ENCODE measurements around the gene CHRM3.
"Not testable (repeated sequence)": the region's sequence is repeated elsewhere in the genome, so short reads cannot be mapped to it uniquely, and the experiment has no call there.

Gene CHRM3

DNA sequence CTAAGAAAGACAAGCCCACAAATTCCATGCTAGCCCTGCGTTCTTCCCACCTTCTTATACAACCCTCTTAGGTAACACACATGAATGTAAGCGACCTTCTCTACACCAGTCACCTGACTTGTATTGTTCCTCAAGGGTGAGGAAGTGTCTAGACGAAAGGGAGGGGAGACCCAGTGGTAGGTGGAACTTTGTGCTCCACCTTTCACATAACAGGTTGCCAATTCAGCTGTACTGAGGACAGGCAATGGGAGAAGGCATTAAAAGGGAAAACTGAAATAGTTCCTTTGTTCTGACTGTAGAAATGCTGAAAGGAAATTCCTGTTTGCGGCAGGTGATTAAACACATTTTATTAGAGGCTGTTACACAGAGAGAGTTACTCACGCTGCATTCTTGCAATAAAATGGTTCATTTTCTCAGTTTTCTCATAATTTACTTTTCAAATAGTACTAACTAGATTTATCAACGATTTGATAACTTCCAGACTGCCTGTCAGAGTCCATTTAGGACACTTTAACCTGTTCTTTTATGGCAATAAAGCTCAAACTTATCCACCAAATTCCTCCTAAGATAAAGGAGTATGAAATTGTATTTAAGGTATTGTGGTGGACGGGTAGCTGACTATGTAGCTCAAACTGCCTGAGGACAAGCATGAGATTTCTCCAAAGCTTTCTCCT is 17.8 kb upstream of the CHRM3 start:
- Histone ChIP-seq H3K18ac (ENCODE audit: low read length) (no peak overlapping the region), H2BK15ac (replicated peaks; ENCODE audit: low read depth) (no peak overlapping the region), H3K27ac (ENCODE audit: low read depth, low read length) (no peak overlapping the region), H3K9ac (ENCODE audit: low read length) (no peak overlapping the region), H3K56ac (ENCODE audit: low read length) (no peak overlapping the region), H4K5ac (ENCODE audit: low read length) (no peak overlapping the region), H3K79me1 (ENCODE audit: low read length) (no peaks in the 10 kb centered on the region), H3K27me3 (ENCODE audit: insufficient read depth, low read length, poor library complexity) (no peaks in the 10 kb centered on the region), H2AK5ac (ENCODE audit: low read length) (no peak overlapping the region), H3K4me2 (ENCODE audit: low read length) (no peak overlapping the region), H2BK5ac (ENCODE audit: low read length) (no peak overlapping the region), H3K36me3 (ENCODE audit: control insufficient read depth, insufficient read depth, low read length) (no peaks in the 10 kb centered on the region), H3K79me2 (ENCODE audit: control insufficient read depth, insufficient read depth, low read length) (no peaks in the 10 kb centered on the region), H3K4me3 (ENCODE audit: low read length) (no peak overlapping the region), H2BK120ac (ENCODE audit: low read depth, low read length) (no peak overlapping the region), H3K4me1 (ENCODE audit: control insufficient read depth, low read depth, low read length) (no peaks in the 10 kb centered on the region), H3K23ac (ENCODE audit: low read length) (no peak overlapping the region), H4K8ac (ENCODE audit: low read depth, low read length) (no peak overlapping the region), H3K4ac (ENCODE audit: low read depth, low read length) (no peak overlapping the region)
- WGBS (ENCODE audit: extremely low coverage, insufficient coverage, low lambda C conversion rate): no CpG with 5 or more reads among the region's 7 CpGs
- DNase-seq: peak; percentile 52

DNA sequence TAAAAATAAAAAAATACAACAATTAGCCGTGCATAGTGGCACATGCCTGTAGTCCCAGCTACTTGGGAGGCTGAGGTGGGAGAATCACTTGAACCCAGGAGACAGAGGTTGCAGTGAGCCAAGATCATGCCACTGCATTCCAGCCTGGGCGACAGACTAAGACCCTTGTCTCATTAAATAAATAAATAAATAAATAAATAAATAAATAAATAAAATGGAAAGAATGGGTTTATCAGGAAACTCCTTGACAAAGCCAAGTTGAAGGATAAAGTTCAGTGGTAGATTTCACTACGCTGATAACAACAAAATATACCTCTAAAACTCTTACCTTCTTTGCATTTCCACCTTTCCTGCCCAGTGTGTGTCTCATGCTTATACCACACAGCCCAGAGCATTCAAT is 15.5 kb upstream of the CHRM3 start:
- WGBS (ENCODE audit: extremely low coverage, insufficient coverage, low lambda C conversion rate): no CpG with 5 or more reads among the region's 3 CpGs
- not testable (repeated sequence) for H3K27ac ChIP-seq (ENCODE audit: low read depth, low read length); H3K27me3 ChIP-seq (ENCODE audit: insufficient read depth, low read length, poor library complexity); DNase-seq; H2AK5ac ChIP-seq (ENCODE audit: low read length); H3K4me1 ChIP-seq (ENCODE audit: control insufficient read depth, low read depth, low read length); H3K36me3 ChIP-seq (ENCODE audit: control insufficient read depth, insufficient read depth, low read length); H3K4me2 ChIP-seq (ENCODE audit: low read length); H3K4ac ChIP-seq (ENCODE audit: low read depth, low read length); H3K79me1 ChIP-seq (ENCODE audit: low read length); H2BK120ac ChIP-seq (ENCODE audit: low read depth, low read length); H2BK15ac ChIP-seq (replicated peaks; ENCODE audit: low read depth); H3K18ac ChIP-seq (ENCODE audit: low read length); H3K9ac ChIP-seq (ENCODE audit: low read length); H4K5ac ChIP-seq (ENCODE audit: low read length); H3K79me2 ChIP-seq (ENCODE audit: control insufficient read depth, insufficient read depth, low read length); H3K23ac ChIP-seq (ENCODE audit: low read length); H4K8ac ChIP-seq (ENCODE audit: low read depth, low read length); H2BK5ac ChIP-seq (ENCODE audit: low read length); H3K56ac ChIP-seq (ENCODE audit: low read length); H3K4me3 ChIP-seq (ENCODE audit: low read length)

DNA sequence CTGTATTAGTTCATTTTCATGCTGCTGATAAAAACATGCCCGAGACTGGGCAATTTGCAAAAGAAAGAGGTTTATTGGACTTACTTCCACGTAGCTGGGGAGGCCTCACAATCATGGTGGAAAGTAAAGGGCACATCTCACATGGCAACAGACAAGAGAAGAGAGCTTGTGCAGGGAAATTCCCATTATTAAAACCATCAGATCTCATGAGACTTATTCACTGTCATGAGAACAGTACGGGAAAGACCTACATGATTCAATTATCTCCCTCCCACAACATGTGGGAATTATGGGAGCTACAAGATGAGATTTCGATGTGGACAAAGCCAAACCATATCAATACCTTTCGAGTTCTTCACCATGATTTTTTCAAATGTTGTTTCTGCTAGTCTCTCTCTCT is 3.7 kb upstream of the CHRM3 start:
- Histone ChIP-seq H3K79me1 (ENCODE audit: low read length) (no peaks in the 10 kb centered on the region), H3K18ac (ENCODE audit: low read length) (no peak overlapping the region), H3K27me3 (ENCODE audit: insufficient read depth, low read length, poor library complexity) (peaks cover 6% of the 10 kb centered on the region), H3K4me2 (ENCODE audit: low read length) (no peak overlapping the region), H3K4me3 (ENCODE audit: low read length) (no peak overlapping the region), H4K5ac (ENCODE audit: low read length) (no peak overlapping the region), H2BK15ac (replicated peaks; ENCODE audit: low read depth) (no peak overlapping the region), H2AK5ac (ENCODE audit: low read length) (no peak overlapping the region), H3K27ac (ENCODE audit: low read depth, low read length) (no peak overlapping the region), H3K4me1 (ENCODE audit: control insufficient read depth, low read depth, low read length) (no peaks in the 10 kb centered on the region), H3K56ac (ENCODE audit: low read length) (no peak overlapping the region), H2BK5ac (ENCODE audit: low read length) (no peak overlapping the region), H3K23ac (ENCODE audit: low read length) (no peak overlapping the region), H4K8ac (ENCODE audit: low read depth, low read length) (no peak overlapping the region), H2BK120ac (ENCODE audit: low read depth, low read length) (no peak overlapping the region), H3K4ac (ENCODE audit: low read depth, low read length) (no peak overlapping the region), H3K36me3 (ENCODE audit: control insufficient read depth, insufficient read depth, low read length) (no peaks in the 10 kb centered on the region), H3K9ac (ENCODE audit: low read length) (no peak overlapping the region), H3K79me2 (ENCODE audit: control insufficient read depth, insufficient read depth, low read length) (no peaks in the 10 kb centered on the region)
- DNase-seq: no peak
- no CpG with 5 or more reads among the region's 5 CpGs for WGBS (ENCODE audit: extremely low coverage, insufficient coverage, low lambda C conversion rate)

DNA sequence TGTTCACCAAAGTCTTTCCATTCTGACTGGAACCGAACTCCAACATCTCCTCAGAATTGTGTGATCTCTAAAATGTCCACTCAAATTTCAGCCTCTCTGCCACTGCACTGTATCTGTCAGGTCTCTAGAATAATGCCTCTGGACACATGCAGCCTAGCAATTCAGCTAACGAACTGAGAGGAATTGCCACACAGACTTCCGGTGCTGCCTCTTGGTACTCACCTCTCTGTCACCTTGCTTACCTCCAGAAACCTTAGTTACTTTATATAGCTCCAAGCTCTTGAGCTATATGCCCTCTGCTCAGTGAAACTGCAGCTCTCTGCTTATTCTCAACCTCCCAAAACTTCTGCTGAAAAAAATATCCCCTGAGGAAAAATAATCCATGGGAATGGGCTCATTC is 2.7 kb upstream of the CHRM3 start:
- no peaks in the 10 kb centered on the region for H3K4me1 ChIP-seq (ENCODE audit: control insufficient read depth, low read depth, low read length)
- no peak overlapping the region for H3K4ac ChIP-seq (ENCODE audit: low read depth, low read length)
- H3K18ac ChIP-seq (ENCODE audit: low read length): no peak overlapping the region
- H4K8ac ChIP-seq (ENCODE audit: low read depth, low read length): no peak overlapping the region
- no peaks in the 10 kb centered on the region for H3K36me3 ChIP-seq (ENCODE audit: control insufficient read depth, insufficient read depth, low read length)
- H2BK15ac ChIP-seq (replicated peaks; ENCODE audit: low read depth): no peak overlapping the region
- no peak overlapping the region for H2BK5ac ChIP-seq (ENCODE audit: low read length)
- no peak overlapping the region for H3K23ac ChIP-seq (ENCODE audit: low read length)
- no peak overlapping the region for H3K9ac ChIP-seq (ENCODE audit: low read length)
- no peak overlapping the region for H4K5ac ChIP-seq (ENCODE audit: low read length)
- no peak overlapping the region for H3K4me2 ChIP-seq (ENCODE audit: low read length)
- H2BK120ac ChIP-seq (ENCODE audit: low read depth, low read length): no peak overlapping the region
- no peaks in the 10 kb centered on the region for H3K79me2 ChIP-seq (ENCODE audit: control insufficient read depth, insufficient read depth, low read length)
- H3K56ac ChIP-seq (ENCODE audit: low read length): no peak overlapping the region
- H3K27me3 ChIP-seq (ENCODE audit: insufficient read depth, low read length, poor library complexity): peaks cover 14% of the 10 kb centered on the region
- no CpG with 5 or more reads among the region's 3 CpGs for WGBS (ENCODE audit: extremely low coverage, insufficient coverage, low lambda C conversion rate)
- H3K27ac ChIP-seq (ENCODE audit: low read depth, low read length): no peak overlapping the region
- H2AK5ac ChIP-seq (ENCODE audit: low read length): no peak overlapping the region
- no peaks in the 10 kb centered on the region for H3K79me1 ChIP-seq (ENCODE audit: low read length)
- no peak overlapping the region for H3K4me3 ChIP-seq (ENCODE audit: low read length)
- DNase-seq: no peak

DNA sequence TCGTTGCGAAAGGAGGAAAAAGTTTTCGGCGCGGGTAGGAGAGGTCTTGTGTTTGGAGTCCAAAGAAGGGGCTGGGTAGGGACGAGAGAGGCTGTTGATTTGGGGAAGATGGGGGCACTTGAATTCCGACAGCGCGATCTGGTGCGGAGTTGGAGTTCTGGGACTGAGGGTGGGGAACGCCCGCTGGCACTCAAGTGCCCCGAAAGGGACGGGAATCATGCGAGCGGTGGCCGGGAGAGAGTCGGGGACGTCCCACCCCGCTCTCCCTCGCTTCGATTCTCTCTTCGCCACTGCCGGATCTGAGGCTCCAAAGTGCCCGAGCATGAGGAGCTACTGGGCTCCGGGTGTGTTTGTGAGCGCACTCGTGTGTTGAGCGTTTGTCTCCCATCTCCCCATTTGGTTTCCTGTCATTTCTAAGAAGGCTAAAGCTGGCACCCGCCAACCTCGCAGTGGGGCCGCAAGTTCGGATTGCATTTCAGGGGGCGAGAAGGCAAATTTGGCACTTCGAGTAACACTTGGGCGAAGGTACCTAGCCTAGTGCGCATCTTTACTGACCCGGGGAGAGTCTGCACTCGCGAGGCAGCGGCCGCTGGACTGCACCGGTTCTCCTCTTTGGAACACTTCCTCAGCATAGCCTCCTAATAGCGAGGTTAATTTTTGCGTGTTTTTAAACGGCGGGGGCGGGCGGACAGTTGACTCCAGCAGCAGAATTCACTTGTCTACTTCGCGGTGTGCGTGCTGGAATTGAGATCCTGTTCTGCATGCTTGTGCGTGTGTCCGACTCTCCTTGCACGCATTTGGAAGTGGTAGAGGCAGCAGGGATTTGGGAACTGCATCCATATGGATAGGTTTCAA is 1.2 kb downstream of the CHRM3 start:
- Histone ChIP-seq H3K4ac (ENCODE audit: low read depth, low read length) (no peak overlapping the region), H3K4me1 (ENCODE audit: control insufficient read depth, low read depth, low read length) (no peaks in the 10 kb centered on the region), H3K9ac (ENCODE audit: low read length) (peak overlapping the region; percentile 37), H3K27me3 (ENCODE audit: insufficient read depth, low read length, poor library complexity) (peaks cover 14% of the 10 kb centered on the region), H3K36me3 (ENCODE audit: control insufficient read depth, insufficient read depth, low read length) (no peaks in the 10 kb centered on the region), H2BK15ac (replicated peaks; ENCODE audit: low read depth) (no peak overlapping the region), H3K79me1 (ENCODE audit: low read length) (no peaks in the 10 kb centered on the region), H4K8ac (ENCODE audit: low read depth, low read length) (no peak overlapping the region), H3K56ac (ENCODE audit: low read length) (peak overlapping the region; percentile 73), H3K4me2 (ENCODE audit: low read length) (peak overlapping the region; percentile 83), H3K27ac (ENCODE audit: low read depth, low read length) (no peak overlapping the region), H2BK120ac (ENCODE audit: low read depth, low read length) (no peak overlapping the region), H2AK5ac (ENCODE audit: low read length) (no peak overlapping the region), H3K4me3 (ENCODE audit: low read length) (peak overlapping the region; percentile 45), H3K79me2 (ENCODE audit: control insufficient read depth, insufficient read depth, low read length) (no peaks in the 10 kb centered on the region), H3K23ac (ENCODE audit: low read length) (no peak overlapping the region), H2BK5ac (ENCODE audit: low read length) (no peak overlapping the region), H3K18ac (ENCODE audit: low read length) (no peak overlapping the region), H4K5ac (ENCODE audit: low read length) (no peak overlapping the region)
- peak; percentile 61 for DNase-seq
- no CpG with 5 or more reads among the region's 55 CpGs for WGBS (ENCODE audit: extremely low coverage, insufficient coverage, low lambda C conversion rate)
